Measurements from ENCODE around the gene GPC4.

The GPC4 gene

DNA sequence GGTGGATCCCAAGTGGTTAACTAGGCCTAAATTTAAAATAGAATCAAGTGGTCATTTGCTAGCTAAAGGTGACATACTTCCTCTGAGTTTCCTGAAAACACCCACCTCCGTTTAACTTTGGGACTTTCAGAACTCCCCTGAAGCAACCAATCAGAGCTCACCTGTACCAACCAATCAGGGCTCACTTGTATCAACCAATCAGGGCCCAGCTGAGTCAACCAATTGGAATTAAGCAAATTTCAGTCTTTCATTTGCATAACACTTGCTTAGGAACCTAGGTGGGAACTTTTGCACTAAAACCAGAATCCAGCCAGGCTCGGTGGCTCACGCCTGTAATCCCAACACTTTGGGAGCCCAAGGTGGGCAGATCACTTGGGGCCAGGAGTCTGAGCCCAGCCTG is 15.9 kb downstream of the GPC4 start:
- H3K4me3 Mint-ChIP-seq: no peak overlapping the region
- DNase-seq (ENCODE audit: low spot score): no peak
- H3K27me3 Mint-ChIP-seq (ENCODE audit: low read depth): no peaks in the 10 kb centered on the region
- H3K9me3 Mint-ChIP-seq: no peaks in the 10 kb centered on the region
- H3K27ac Mint-ChIP-seq: no peak overlapping the region
- H3K4me1 Mint-ChIP-seq (ENCODE audit: low read depth): peaks cover 3% of the 10 kb centered on the region
- no peaks in the 10 kb centered on the region for H3K36me3 Mint-ChIP-seq (ENCODE audit: low read depth)

DNA sequence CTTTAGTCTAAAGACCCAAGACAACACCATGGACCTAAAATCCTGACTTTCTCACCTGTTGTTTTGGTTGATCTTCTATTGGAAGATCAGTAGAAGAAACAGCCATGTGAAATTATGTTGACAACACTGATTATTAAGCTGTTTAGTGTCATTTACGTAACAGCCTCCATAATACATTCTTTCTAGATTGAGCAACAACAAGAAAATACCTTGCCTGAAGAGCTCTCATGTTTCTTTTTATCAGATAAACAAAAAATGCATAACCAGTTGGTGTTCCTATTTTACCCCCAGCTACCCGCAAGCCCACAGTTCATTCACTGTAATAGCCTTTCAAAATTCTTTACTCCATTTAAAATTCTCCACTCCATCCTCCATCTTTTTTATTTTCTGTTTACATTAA is 20.5 kb downstream of the GPC4 start:
- DNase-seq (ENCODE audit: low spot score): no peak
- Mint-ChIP-seq H3K9me3 (no peaks in the 10 kb centered on the region), H3K4me3 (no peak overlapping the region), H3K4me1 (ENCODE audit: low read depth) (no peaks in the 10 kb centered on the region), H3K27ac (no peak overlapping the region), H3K27me3 (ENCODE audit: low read depth) (no peaks in the 10 kb centered on the region), H3K36me3 (ENCODE audit: low read depth) (no peaks in the 10 kb centered on the region)

GRCh38 chrX:133392671-133393070 is 22.6 kb downstream of the GPC4 start:
- H3K4me1 Mint-ChIP-seq (ENCODE audit: low read depth): no peaks in the 10 kb centered on the region
- no peaks in the 10 kb centered on the region for H3K36me3 Mint-ChIP-seq (ENCODE audit: low read depth)
- no peaks in the 10 kb centered on the region for H3K27me3 Mint-ChIP-seq (ENCODE audit: low read depth)
- H3K4me3 Mint-ChIP-seq: no peak overlapping the region
- H3K27ac Mint-ChIP-seq: no peak overlapping the region
- H3K9me3 Mint-ChIP-seq: no peaks in the 10 kb centered on the region
- no peak for DNase-seq (ENCODE audit: low spot score)

DNA sequence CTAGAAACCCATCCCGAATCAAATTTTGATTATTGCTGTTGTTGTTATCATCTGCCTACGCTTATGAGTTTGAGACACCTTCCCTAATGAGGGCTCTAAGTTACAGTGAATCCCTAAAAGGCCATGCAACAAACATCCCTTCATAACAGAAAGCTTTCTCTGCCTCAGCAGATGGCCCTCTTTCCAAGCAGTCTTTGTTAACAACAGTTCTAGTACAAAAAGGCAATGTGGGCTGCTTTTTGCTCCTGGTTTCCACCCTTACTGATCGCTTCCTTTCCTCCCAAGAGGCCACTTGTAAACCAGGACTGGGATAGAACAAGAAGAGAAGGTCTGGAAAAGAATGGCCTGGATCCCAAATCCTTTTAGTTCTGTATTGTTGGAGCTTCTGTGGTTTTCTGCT is 24.2 kb downstream of the GPC4 start:
- no peak overlapping the region for H3K4me3 Mint-ChIP-seq
- no peak for DNase-seq (ENCODE audit: low spot score)
- H3K27me3 Mint-ChIP-seq (ENCODE audit: low read depth): no peaks in the 10 kb centered on the region
- H3K36me3 Mint-ChIP-seq (ENCODE audit: low read depth): no peaks in the 10 kb centered on the region
- no peaks in the 10 kb centered on the region for H3K4me1 Mint-ChIP-seq (ENCODE audit: low read depth)
- no peaks in the 10 kb centered on the region for H3K9me3 Mint-ChIP-seq
- no peak overlapping the region for H3K27ac Mint-ChIP-seq

- H3K27me3 Mint-ChIP-seq (ENCODE audit: low read depth): no peaks in the 10 kb centered on the region
- no peaks in the 10 kb centered on the region for H3K36me3 Mint-ChIP-seq (ENCODE audit: low read depth)
- no peak overlapping the region for H3K27ac Mint-ChIP-seq
- DNase-seq (ENCODE audit: low spot score): no peak
- H3K4me1 Mint-ChIP-seq (ENCODE audit: low read depth): no peaks in the 10 kb centered on the region
- no peaks in the 10 kb centered on the region for H3K9me3 Mint-ChIP-seq
- H3K4me3 Mint-ChIP-seq: no peak overlapping the region
Measured at GRCh38 chrX:133390676-133391075, 24.6 kb downstream of the GPC4 start.

DNA sequence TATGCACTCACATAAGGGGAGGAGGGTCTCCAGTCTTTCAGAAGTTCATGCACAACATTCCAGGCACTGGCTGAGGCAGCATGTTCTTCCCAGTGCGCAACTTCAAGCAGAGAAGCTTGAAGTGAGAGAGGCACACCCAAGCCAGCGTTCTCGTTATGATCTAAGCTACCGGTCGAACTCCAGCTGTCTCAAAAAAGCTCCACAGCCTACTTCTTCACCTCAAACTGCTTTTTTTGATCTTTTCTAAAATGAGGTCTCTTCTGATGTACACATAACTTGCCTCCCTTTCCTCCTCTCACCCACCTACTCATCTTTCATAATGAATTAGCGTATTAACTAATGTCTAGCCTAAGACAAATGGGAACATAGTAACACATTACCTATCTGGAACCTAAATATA is 25.3 kb downstream of the GPC4 start:
- no peaks in the 10 kb centered on the region for H3K27me3 Mint-ChIP-seq (ENCODE audit: low read depth)
- H3K36me3 Mint-ChIP-seq (ENCODE audit: low read depth): no peaks in the 10 kb centered on the region
- no peak overlapping the region for H3K4me3 Mint-ChIP-seq
- H3K4me1 Mint-ChIP-seq (ENCODE audit: low read depth): no peaks in the 10 kb centered on the region
- DNase-seq (ENCODE audit: low spot score): no peak
- no peaks in the 10 kb centered on the region for H3K9me3 Mint-ChIP-seq
- H3K27ac Mint-ChIP-seq: no peak overlapping the region

DNA sequence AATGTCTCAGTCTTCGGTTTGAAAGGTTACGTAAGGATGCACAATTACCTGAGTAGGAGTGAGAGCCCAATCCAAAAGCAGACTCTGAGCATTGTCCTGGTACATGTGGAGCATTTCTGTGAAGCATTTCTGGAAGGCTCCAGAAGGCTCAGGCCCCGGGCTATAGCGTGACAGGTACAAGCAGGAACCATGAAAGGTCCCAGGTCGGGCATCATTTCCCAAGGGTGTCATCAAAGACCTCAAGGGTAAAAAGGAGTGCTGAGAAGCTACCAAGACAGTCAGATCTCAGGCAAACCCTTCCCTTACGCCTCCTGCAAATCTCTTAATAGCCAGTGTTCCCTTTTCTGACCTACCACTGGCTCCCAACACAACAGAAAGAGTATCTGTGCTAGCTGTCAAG is 30.8 kb downstream of the GPC4 start:
- no peak for DNase-seq (ENCODE audit: low spot score)
- no peak overlapping the region for H3K27ac Mint-ChIP-seq
- no peaks in the 10 kb centered on the region for H3K27me3 Mint-ChIP-seq (ENCODE audit: low read depth)
- no peak overlapping the region for H3K4me3 Mint-ChIP-seq
- H3K36me3 Mint-ChIP-seq (ENCODE audit: low read depth): no peaks in the 10 kb centered on the region
- no peaks in the 10 kb centered on the region for H3K4me1 Mint-ChIP-seq (ENCODE audit: low read depth)
- H3K9me3 Mint-ChIP-seq: no peaks in the 10 kb centered on the region

DNA sequence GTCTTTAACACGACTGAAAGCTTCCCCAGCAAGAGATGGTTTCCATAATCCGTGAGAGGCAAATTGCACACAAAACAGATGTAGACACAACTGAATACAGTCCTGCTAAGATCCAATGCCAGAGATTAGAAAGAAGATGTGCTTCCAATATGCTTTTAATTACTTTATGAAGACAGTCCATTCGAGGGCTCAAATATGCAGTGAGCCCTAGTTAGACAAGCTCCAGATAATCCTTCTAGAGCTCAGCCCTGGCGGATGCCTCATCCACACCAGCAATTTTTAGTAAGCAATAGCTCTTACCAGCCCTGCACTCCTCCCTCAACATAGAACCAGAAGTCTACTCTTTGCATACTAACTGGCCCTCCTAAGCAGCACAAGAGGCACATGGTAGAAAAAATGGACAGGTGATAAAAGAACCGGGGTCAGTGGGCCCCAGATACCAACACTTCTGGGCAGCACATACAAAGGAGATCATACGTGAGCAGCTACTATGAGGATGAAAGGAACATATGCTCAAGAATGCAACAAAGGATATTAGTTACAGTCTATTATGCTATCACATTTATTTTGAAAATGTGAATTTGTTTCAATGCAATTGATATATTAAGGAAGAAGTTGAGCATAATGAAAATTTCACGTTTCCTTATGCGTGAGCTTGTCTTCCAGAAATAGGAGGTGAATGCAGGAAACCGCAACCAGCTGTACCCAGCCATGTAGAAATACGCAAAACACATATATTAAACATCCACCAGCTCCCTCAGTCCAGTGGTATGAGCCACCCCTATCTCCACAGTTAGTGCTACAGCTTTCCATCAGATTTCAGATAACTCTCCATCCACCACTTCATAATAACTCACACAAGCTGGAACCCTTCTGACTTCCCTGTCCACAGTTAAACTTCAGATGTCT is 34.3 kb downstream of the GPC4 start:
- no peak for DNase-seq (ENCODE audit: low spot score)
- H3K4me3 Mint-ChIP-seq: no peak overlapping the region
- H3K4me1 Mint-ChIP-seq (ENCODE audit: low read depth): no peaks in the 10 kb centered on the region
- no peaks in the 10 kb centered on the region for H3K36me3 Mint-ChIP-seq (ENCODE audit: low read depth)
- H3K9me3 Mint-ChIP-seq: no peaks in the 10 kb centered on the region
- no peaks in the 10 kb centered on the region for H3K27me3 Mint-ChIP-seq (ENCODE audit: low read depth)
- H3K27ac Mint-ChIP-seq: no peak overlapping the region

GRCh38 chrX:133376422-133376821 is 38.9 kb downstream of the GPC4 start:
- no peaks in the 10 kb centered on the region for H3K27me3 Mint-ChIP-seq (ENCODE audit: low read depth)
- H3K27ac Mint-ChIP-seq: no peak overlapping the region
- no peak for DNase-seq (ENCODE audit: low spot score)
- no peaks in the 10 kb centered on the region for H3K9me3 Mint-ChIP-seq
- H3K4me3 Mint-ChIP-seq: no peak overlapping the region
- no peaks in the 10 kb centered on the region for H3K4me1 Mint-ChIP-seq (ENCODE audit: low read depth)
- H3K36me3 Mint-ChIP-seq (ENCODE audit: low read depth): no peaks in the 10 kb centered on the region

GRCh38 chrX:133375615-133376340 is 39.5 kb downstream of the GPC4 start:
- H3K36me3 Mint-ChIP-seq (ENCODE audit: low read depth): no peaks in the 10 kb centered on the region
- DNase-seq (ENCODE audit: low spot score): no peak
- no peaks in the 10 kb centered on the region for H3K4me1 Mint-ChIP-seq (ENCODE audit: low read depth)
- no peak overlapping the region for H3K27ac Mint-ChIP-seq
- no peaks in the 10 kb centered on the region for H3K9me3 Mint-ChIP-seq
- H3K27me3 Mint-ChIP-seq (ENCODE audit: low read depth): no peaks in the 10 kb centered on the region
- no peak overlapping the region for H3K4me3 Mint-ChIP-seq

GRCh38 chrX:133374874-133375387 is 40.4 kb downstream of the GPC4 start:
- no peak overlapping the region for H3K4me3 Mint-ChIP-seq
- no peak overlapping the region for H3K27ac Mint-ChIP-seq
- H3K27me3 Mint-ChIP-seq (ENCODE audit: low read depth): no peaks in the 10 kb centered on the region
- H3K4me1 Mint-ChIP-seq (ENCODE audit: low read depth): no peaks in the 10 kb centered on the region
- no peaks in the 10 kb centered on the region for H3K9me3 Mint-ChIP-seq
- no peak for DNase-seq (ENCODE audit: low spot score)
- H3K36me3 Mint-ChIP-seq (ENCODE audit: low read depth): no peaks in the 10 kb centered on the region

- H3K4me1 Mint-ChIP-seq (ENCODE audit: low read depth): no peaks in the 10 kb centered on the region
Measured at GRCh38 chrX:133373386-133374079, 41.8 kb downstream of the GPC4 start.

DNA sequence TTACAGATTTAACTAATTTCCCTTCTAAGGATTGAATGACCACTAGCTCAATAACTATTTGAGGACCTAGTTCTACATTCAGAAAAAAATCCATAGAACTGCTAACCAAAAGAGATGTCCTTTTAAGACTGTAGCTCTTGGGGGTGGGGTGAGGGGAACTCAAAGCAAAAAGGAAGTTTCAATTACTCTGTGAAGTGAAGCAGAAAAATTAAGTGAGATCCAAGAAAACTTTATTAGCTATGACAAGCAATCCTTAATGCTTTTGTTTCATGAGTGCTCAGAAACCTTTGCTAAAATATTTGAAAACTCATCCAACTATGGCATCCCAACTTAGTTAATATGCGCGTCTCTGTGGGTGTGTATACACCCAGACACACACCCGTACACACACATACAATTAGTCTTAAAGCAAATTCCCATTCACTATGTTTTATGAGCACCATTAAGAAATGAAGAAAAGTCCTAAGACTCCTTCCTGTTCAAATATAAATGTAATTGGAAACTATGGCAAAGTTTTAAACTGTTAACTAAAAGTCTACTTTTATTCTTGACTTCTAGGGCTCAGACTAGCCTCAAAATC is 44.5 kb downstream of the GPC4 start:
- Mint-ChIP-seq H3K4me1 (ENCODE audit: low read depth) (no peaks in the 10 kb centered on the region), H3K36me3 (ENCODE audit: low read depth) (no peaks in the 10 kb centered on the region), H3K27me3 (ENCODE audit: low read depth) (no peaks in the 10 kb centered on the region), H3K4me3 (no peak overlapping the region), H3K27ac (no peak overlapping the region), H3K9me3 (no peaks in the 10 kb centered on the region)
- DNase-seq (ENCODE audit: low spot score): no peak

More at GRCh38 chrX:133373386-133374079, 41.8 kb downstream of the GPC4 start:
- no peaks in the 10 kb centered on the region for H3K36me3 Mint-ChIP-seq (ENCODE audit: low read depth)
- no peak overlapping the region for H3K4me3 Mint-ChIP-seq
- no peak overlapping the region for H3K27ac Mint-ChIP-seq
- no peak for DNase-seq (ENCODE audit: low spot score)
- H3K27me3 Mint-ChIP-seq (ENCODE audit: low read depth): no peaks in the 10 kb centered on the region
- H3K9me3 Mint-ChIP-seq: no peaks in the 10 kb centered on the region

- no peaks in the 10 kb centered on the region for H3K9me3 Mint-ChIP-seq
- H3K4me3 Mint-ChIP-seq: no peak overlapping the region
- DNase-seq (ENCODE audit: low spot score): no peak
- H3K36me3 Mint-ChIP-seq (ENCODE audit: low read depth): no peaks in the 10 kb centered on the region
- no peaks in the 10 kb centered on the region for H3K4me1 Mint-ChIP-seq (ENCODE audit: low read depth)
- H3K27me3 Mint-ChIP-seq (ENCODE audit: low read depth): no peaks in the 10 kb centered on the region
- no peak overlapping the region for H3K27ac Mint-ChIP-seq
Measured at GRCh38 chrX:133369065-133369464, 46.2 kb downstream of the GPC4 start.
